HG02623 (cell line): Measurements from ENCODE around the gene HLA-DOA.
A peak's percentile ranks its signal among the peaks of the same experiment; 100 is the strongest.

ENCODE experiments used
- ATAC-seq: cut with Tn5 transposase; IDR thresholded peaks from one replicate; pipeline ENCODE4 v1.9.1; 2021; ENCODE audit warnings: moderate library complexity; ENCODE audit not compliant: unreplicated experiment

Gene HLA-DOA

GRCh38 chr6:32968093-32968866, 41.1 kb downstream of the HLA-DOA start, which contains the start of gene BRD2:
Gene BRD2 (plus strand): TSS chr6:32968594. CDS start chr6:32972899, 4,305 bp downstream.
- ATAC-seq, result peak; percentile 34

GRCh38 chr6:32967151-32968091, 42.0 kb downstream of the HLA-DOA start:
- ATAC-seq, result no peak

- no peak for ATAC-seq
Observed at GRCh38 chr6:32964776-32965175, 44.6 kb downstream of the HLA-DOA start.

- no peak for ATAC-seq
Observed at GRCh38 chr6:32963866-32964265, 45.5 kb downstream of the HLA-DOA start.

GRCh38 chr6:32962213-32962826, 47.1 kb downstream of the HLA-DOA start:
- ATAC-seq, result no peak

- ATAC-seq, result no peak
Observed at GRCh38 chr6:32960563-32960962, 48.8 kb downstream of the HLA-DOA start.

- ATAC-seq, result no peak
Observed at GRCh38 chr6:32956176-32956575, 53.2 kb downstream of the HLA-DOA start.

- ATAC-seq, result no peak
Observed at GRCh38 chr6:32954986-32955802, 54.2 kb downstream of the HLA-DOA start.

- ATAC-seq, result no peak
Observed at GRCh38 chr6:32954267-32954666, 55.1 kb downstream of the HLA-DOA start.
